ENCODE data around the gene TLX2.

Gene TLX2

GRCh38 chr2:74526649-74527230, 12.5 kb downstream of the TLX2 start:
- Histone ChIP-seq H3K27ac (no peak overlapping the region), H2AFZ (no peak overlapping the region), H3K36me3 (ENCODE audit: control insufficient read depth, insufficient read depth, low read length) (no peaks in the 10 kb centered on the region)

GRCh38 chr2:74527741-74528140, 13.5 kb downstream of the TLX2 start:
- peaks cover 7% of the 10 kb centered on the region for H3K79me2 ChIP-seq
- H3K9me3 ChIP-seq (ENCODE audit: control insufficient read depth, low read length): no peaks in the 10 kb centered on the region
- H2AFZ ChIP-seq: no peak overlapping the region
- no peak overlapping the region for H3K4me2 ChIP-seq (ENCODE audit: low read length)
- no peak overlapping the region for H3K9ac ChIP-seq
- no peaks in the 10 kb centered on the region for H3K36me3 ChIP-seq (ENCODE audit: control insufficient read depth, insufficient read depth, low read length)
- H3K4me3 ChIP-seq (ENCODE audit: low read depth, low read length): no peak overlapping the region
- H3K27ac ChIP-seq: no peak overlapping the region
- no peaks in the 10 kb centered on the region for H3K27me3 ChIP-seq (ENCODE audit: control insufficient read depth, insufficient read depth, low read length)
- H3K4me1 ChIP-seq: peaks cover 5% of the 10 kb centered on the region
- no peak for TF ChIP-seq CTCF (IDR thresholded peaks at IDR 0.05)

More at GRCh38 chr2:74526649-74527230, 12.5 kb downstream of the TLX2 start:
- Histone ChIP-seq H3K9ac (no peak overlapping the region), H3K9me3 (ENCODE audit: control insufficient read depth, low read length) (no peaks in the 10 kb centered on the region), H3K4me1 (peaks cover 5% of the 10 kb centered on the region), H3K4me2 (ENCODE audit: low read length) (no peak overlapping the region), H3K27me3 (ENCODE audit: control insufficient read depth, insufficient read depth, low read length) (no peaks in the 10 kb centered on the region), H3K79me2 (peaks cover 7% of the 10 kb centered on the region), H3K4me3 (ENCODE audit: low read depth, low read length) (no peak overlapping the region)
- TF ChIP-seq CTCF (IDR thresholded peaks at IDR 0.05): no peak

GRCh38 chr2:74528600-74529356, 14.5 kb downstream of the TLX2 start:
- Histone ChIP-seq H3K4me3 (ENCODE audit: low read depth, low read length) (peak overlapping the region; percentile 83), H3K27ac (peak overlapping the region; percentile 82), H3K36me3 (ENCODE audit: control insufficient read depth, insufficient read depth, low read length) (no peaks in the 10 kb centered on the region)

GRCh38 chr2:74529357-74530238, 15.3 kb downstream of the TLX2 start, which contains the start of the genes AUP1 and HTRA2:
TSS of gene AUP1 (minus strand) at chr2:74529706. CDS start at chr2:74529629, 77 bp downstream.
TSS of gene HTRA2 (plus strand) at chr2:74529933. CDS start at chr2:74530007, 74 bp downstream.
- no peaks in the 10 kb centered on the region for H3K36me3 ChIP-seq (ENCODE audit: control insufficient read depth, insufficient read depth, low read length)
- peak within 1 kb of the TSS; percentile 100 for H3K4me2 ChIP-seq (ENCODE audit: low read length)
- peaks cover 5% of the 10 kb centered on the region for H3K4me1 ChIP-seq
- TF ChIP-seq CTCF (IDR thresholded peaks at IDR 0.05): no peak
- peak within 1 kb of the TSS; percentile 82 for H3K27ac ChIP-seq
- H3K27me3 ChIP-seq (ENCODE audit: control insufficient read depth, insufficient read depth, low read length): no peaks in the 10 kb centered on the region
- H3K4me3 ChIP-seq (ENCODE audit: low read depth, low read length): peak within 1 kb of the TSS; percentile 83
- peak within 1 kb of the TSS; percentile 78 for H3K9ac ChIP-seq
- peak within 1 kb of the TSS; percentile 97 for H2AFZ ChIP-seq
- H3K9me3 ChIP-seq (ENCODE audit: control insufficient read depth, low read length): no peaks in the 10 kb centered on the region
- H3K79me2 ChIP-seq: peaks cover 7% of the 10 kb centered on the region

More at GRCh38 chr2:74528600-74529356, 14.5 kb downstream of the TLX2 start:
- Histone ChIP-seq H3K9me3 (ENCODE audit: control insufficient read depth, low read length) (no peaks in the 10 kb centered on the region), H3K4me2 (ENCODE audit: low read length) (peak overlapping the region; percentile 100), H3K4me1 (peaks cover 5% of the 10 kb centered on the region), H3K27me3 (ENCODE audit: control insufficient read depth, insufficient read depth, low read length) (no peaks in the 10 kb centered on the region), H2AFZ (peak overlapping the region; percentile 97), H3K79me2 (peaks cover 7% of the 10 kb centered on the region), H3K9ac (peak overlapping the region; percentile 78)
- TF ChIP-seq CTCF (IDR thresholded peaks at IDR 0.05): no peak

Measured in parathyroid adenoma (tissue), 2 donors.